GM12878 (cell line): Measurements from ENCODE around the gene PCDHAC2. TPM values are rescaled to one million over a fixed set of nuclear protein-coding genes. Genes with fewer than 3 reads are reported as not detected.

Experiments
- ATAC-seq: fragments of 200-7000 bp; cut with Tn5 transposase; 3 replicates; pipeline ENCODE4 v1.9.1; 2020; ENCODE audit warnings: mild to moderate bottlenecking, moderate library complexity
- BruUV-seq: library from RNA; stranded (reverse); fragments of 400-500 nt; replicated peaks from 2 replicates; lab custom pipeline; 2021; lab: Mats Ljungman, UMichigan
- CTCF ChIA-PET: fragments of 300-600 bp; sonication (Branson Sonifier 250); formaldehyde crosslinking; extraction: SDS; loops from one replicate; lab custom pipeline; 2021; ENCODE audit warnings: inconsistent platforms; lab: Yijun Ruan, JAX
- POLR2A ChIA-PET: fragments of 350-600 bp; formaldehyde crosslinking; extraction: SDS; loops from one replicate; lab custom pipeline; 2021; ENCODE audit warnings: inconsistent platforms; lab: Charles Lee
- RAD21 ChIA-PET: fragments of 300-600 bp; sonication (Branson Sonifier 250); formaldehyde crosslinking; loops from one replicate; lab custom pipeline; 2023; ENCODE audit warnings: antibody characterized with exemption; ENCODE audit not compliant: unreplicated experiment; lab: Charles Lee
- SMC1A ChIA-PET: fragments of 300-600 bp; sonication (Branson Sonifier 250); formaldehyde crosslinking; loops from one replicate; lab custom pipeline; 2023; ENCODE audit not compliant: unreplicated experiment, uncharacterized antibody; lab: Charles Lee
- DNase-seq: peaks from one replicate; pipeline ENCODE4 v3.0.0-alpha.2; 2011; ENCODE audit warnings: low read depth, low spot score
- FAIRE-seq: peaks from 3 replicates; lab custom pipeline; 2011; peaks lifted over from hg19 to GRCh38; lab: Jason Lieb, UNC
- H2AFZ ChIP-seq: 2 replicates; pipeline ENCODE4 v1.6.0; 2011; ENCODE audit warnings: low read depth, low read length, control low read depth; ENCODE audit not compliant: control insufficient read depth
- H3K27ac ChIP-seq: 2 replicates; pipeline ENCODE4 v1.5.1; 2011; ENCODE audit warnings: control low read depth; ENCODE audit not compliant: control insufficient read depth, insufficient read depth
- H3K27me3 ChIP-seq, 2 experiments: replicated peaks in 1 of 2; 2 replicates each; pipeline versions ENCODE4 v1.6.0 to v1.6.1; 2011; ENCODE audit warnings: low read length in 1 of 2; ENCODE audit not compliant: control insufficient read depth in 2 of 2, insufficient read depth in 2 of 2
- H3K36me3 ChIP-seq, 2 experiments: 2 replicates each; pipeline ENCODE4 v1.5.1; 2011; ENCODE audit warnings: low read length in 1 of 2; ENCODE audit not compliant: control insufficient read depth in 2 of 2, insufficient read depth in 2 of 2
- H3K4me1 ChIP-seq: 2 replicates; pipeline ENCODE4 v1.6.1; 2011; ENCODE audit warnings: mild to moderate bottlenecking, low read length, moderate library complexity, mixed read lengths; ENCODE audit not compliant: control insufficient read depth, insufficient read depth
- H3K4me2 ChIP-seq: 2 replicates; pipeline ENCODE4 v1.6.0; 2011; ENCODE audit warnings: control low read depth; ENCODE audit not compliant: control insufficient read depth, insufficient read depth
- H3K4me3 ChIP-seq: fragments of 200-600 bp; sonication (generic); 2 replicates; pipeline ENCODE4 v1.5.1; 2016
- H3K79me2 ChIP-seq: 2 replicates; pipeline ENCODE4 v1.6.0; 2011; ENCODE audit warnings: low read length; ENCODE audit not compliant: control insufficient read depth, insufficient read depth
- H3K9ac ChIP-seq: 2 replicates; pipeline ENCODE4 v1.8.0; 2011; ENCODE audit warnings: low read length, control low read depth, mixed read lengths; ENCODE audit not compliant: control insufficient read depth, insufficient read depth
- H3K9me3 ChIP-seq: replicated peaks from 3 replicates; pipeline ENCODE4 v1.5.1; 2011; ENCODE audit warnings: mild to moderate bottlenecking, low read length; ENCODE audit not compliant: control insufficient read depth, insufficient read depth
- H4K20me1 ChIP-seq: 2 replicates; pipeline ENCODE4 v1.6.0; 2011; ENCODE audit not compliant: control insufficient read depth, insufficient read depth
- BMI1 ChIP-seq: fragments of 450-650 bp; IDR thresholded peaks from 2 replicates; pipeline ENCODE4 v1.6.1; 2016; ENCODE audit warnings: mild to moderate bottlenecking, moderate library complexity, borderline replicate concordance
- RBBP5 ChIP-seq: fragments of 200-600 bp; sonication (generic); conservative IDR thresholded peaks from 2 replicates; pipeline ENCODE4 v1.6.1; 2016
- SREBF1 ChIP-seq: IDR thresholded peaks from 2 replicates; pipeline ENCODE4 v1.6.1; 2012; ENCODE audit warnings: mild to moderate bottlenecking, low read length
- ZNF384 ChIP-seq: IDR thresholded peaks from 2 replicates; pipeline ENCODE4 v1.6.1; 2012; ENCODE audit warnings: low read depth, mild to moderate bottlenecking, low read length, improper control_type of control experiment, borderline replicate concordance
- WGBS: methylation state at CpG from one replicate; pipeline ENCODE4 v1.1.6; 2016; ENCODE audit warnings: low lambda C conversion rate; ENCODE audit not compliant: insufficient replicate concordance, insufficient coverage; ENCODE audit errors: missing lambda C conversion rate; 5-methylcytosine and 5-hydroxymethylcytosine counted together
- in situ Hi-C: fragments of 300-500 bp; cut with MboI; formaldehyde crosslinking; loops from 9 replicates; pipeline ENCODE4 v1.14.3; 2018; ENCODE audit warnings: mixed read lengths
- intact Hi-C: fragments of 100-400 bp; cut with micrococcal nuclease; formaldehyde crosslinking; loops from one replicate; pipeline ENCODE4 v1.14.2; 2022; ENCODE audit not compliant: unreplicated experiment
- polyA plus RNA-seq, 11 experiments: library from polyadenylated mRNA; depleted of rRNA in 4 of 11; unstranded in 6 of 11; stranded (reverse) in 5 of 11; fragments of >200 nt; fragmentation: Nextera tagmentation in 4 of 11; fragmentation: Illumina TruSeq in 1 of 11; extraction: Ambion mirVana in 4 of 11; extraction: Trizol in 1 of 11; gene quantifications; 1 replicate in 1 of 11; 2 replicates in 10 of 11; pipeline versions ENCODE4 v1.2.1 to v1.2.3, GENCODE V29; 2011 to 2016; ENCODE audit warnings: inconsistent platforms in 2 of 11, missing spikeins in 2 of 11, low read depth in 1 of 11
- total RNA-seq, 4 experiments: library from RNA; depleted of rRNA in 3 of 4; stranded (reverse); fragments of >200 nt in 3 of 4; fragmentation: Illumina TruSeq in 1 of 4; extraction: Trizol in 1 of 4; gene quantifications; 2 replicates each; pipeline versions ENCODE4 v1.2.1 to v1.2.3, GENCODE V29; 2013 to 2021
- TF ChIP-seq, protein P1 (sequence below): IDR thresholded peaks from 2 replicates; pipeline ENCODE4 v1.6.1; 2011; ENCODE audit warnings: low read depth, mild to moderate bottlenecking, low read length, moderate library complexity, borderline replicate concordance; ENCODE audit errors: extremely low read depth
- TF ChIP-seq, protein P2 (sequence below): fragments of 450-650 bp; IDR thresholded peaks from 2 replicates; pipeline ENCODE4 v1.6.1; 2017; ENCODE audit warnings: mild to moderate bottlenecking, moderate library complexity
- TF ChIP-seq, protein P3 (sequence below): fragments of 450-650 bp; IDR thresholded peaks from 2 replicates; pipeline ENCODE4 v1.6.1; 2018; ENCODE audit warnings: mild to moderate bottlenecking, low read depth, moderate library complexity; ENCODE audit not compliant: partially characterized antibody
- TF ChIP-seq, protein P4 (sequence below): IDR thresholded peaks from 2 replicates; pipeline ENCODE4 v1.6.1; 2012; ENCODE audit warnings: low read depth, low read length, improper control_type of control experiment

PCDHAC2 gene
- total and polyA plus RNA-seq, 10 of the 15 experiments (the other 5 are each of a cell fraction or from before 2014, with no cell fraction given): 0.06 TPM; not detected in 9

DNA sequence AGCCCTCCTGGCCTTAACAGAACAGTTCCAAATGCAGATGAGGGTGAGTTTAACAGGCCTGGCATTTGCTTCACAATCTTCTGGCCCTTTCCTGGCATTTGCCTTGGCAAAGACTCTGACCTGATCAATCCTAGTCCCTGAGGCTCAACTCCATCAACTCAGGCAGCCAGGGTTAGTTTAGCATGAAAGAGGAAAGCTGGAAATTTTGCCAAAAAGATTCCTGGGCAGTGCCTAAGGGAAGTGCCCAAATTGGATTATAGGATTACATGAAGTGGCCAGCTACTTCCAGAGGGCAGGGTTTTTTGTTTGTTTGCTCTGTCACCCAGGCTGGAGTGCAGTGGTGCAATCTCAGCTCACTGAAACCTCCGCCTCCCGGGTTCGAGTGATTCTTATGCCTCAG lies 36.8 kb downstream of the PCDHAC2 start:
- in situ Hi-C loops: no loop called here
- no TSS peak for BruUV-seq
- 8% methylated on average over 3 of the region's 3 CpGs for WGBS

DNA sequence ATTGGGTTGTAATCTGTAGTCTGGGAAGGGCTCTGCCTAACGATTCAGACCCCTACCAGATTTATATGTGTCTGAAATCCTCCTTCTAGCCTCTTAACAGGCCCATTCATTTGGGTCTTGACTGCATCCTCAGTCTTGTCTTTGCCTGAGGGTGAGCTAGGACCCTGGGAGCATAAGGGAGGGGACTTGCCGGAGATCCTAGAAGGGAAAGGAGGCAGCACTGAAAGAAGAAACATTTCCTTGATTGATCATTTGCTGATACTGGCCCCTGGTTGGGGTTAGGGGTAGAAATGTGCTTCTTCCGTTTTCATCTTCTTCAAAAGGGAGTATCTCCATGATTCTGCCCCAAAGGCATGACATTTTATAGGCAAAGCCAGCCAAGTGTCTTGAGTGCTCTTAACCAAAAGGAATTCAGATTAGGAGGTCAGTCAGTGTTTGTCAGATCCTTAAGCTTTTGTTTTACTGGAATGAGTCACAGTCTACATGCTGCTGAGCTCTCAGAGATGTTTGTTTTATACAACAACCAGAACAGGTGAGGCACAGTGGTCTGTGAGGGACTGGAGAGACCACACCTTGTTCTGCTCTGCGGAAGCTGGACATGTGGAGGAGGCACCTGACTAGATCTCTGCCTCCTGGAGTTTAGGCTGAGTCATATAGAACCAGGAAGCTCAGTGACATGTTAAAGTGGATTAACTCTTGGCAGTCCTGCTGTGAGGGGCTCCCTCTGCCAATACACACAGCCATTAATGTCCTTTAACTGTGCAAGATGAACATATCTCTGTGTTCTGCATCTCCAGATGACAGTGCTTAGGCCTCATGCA lies 37.7 kb downstream of the PCDHAC2 start:
- in situ Hi-C loops (no loop called here), intact Hi-C loops (no loop called here)
- FAIRE-seq: no peak
- no peak for DNase-seq
- WGBS: 0% methylated on average over 4 of the region's 4 CpGs
- Histone ChIP-seq H3K27me3 (no peaks in the 10 kb centered on the region), H3K4me2 (no peak overlapping the region), H3K79me2 (no peaks in the 10 kb centered on the region), H4K20me1 (no peaks in the 10 kb centered on the region), H3K9ac (no peak overlapping the region), H3K9me3 (no peaks in the 10 kb centered on the region), H2AFZ (no peak overlapping the region), H3K36me3 (no peaks in the 10 kb centered on the region), H3K4me3 (no peak overlapping the region), H3K27ac (no peak overlapping the region), H3K4me1 (no peaks in the 10 kb centered on the region)
- RAD21 ChIA-PET: no interaction called here
- no peak for ATAC-seq
- POLR2A ChIA-PET: no interaction called here
- CTCF ChIA-PET: no interaction called here
- BruUV-seq: no TSS peak
- SMC1A ChIA-PET: no interaction called here
- no peak for TF ChIP-seq ZNF384
- TF ChIP-seq, protein P1, sequence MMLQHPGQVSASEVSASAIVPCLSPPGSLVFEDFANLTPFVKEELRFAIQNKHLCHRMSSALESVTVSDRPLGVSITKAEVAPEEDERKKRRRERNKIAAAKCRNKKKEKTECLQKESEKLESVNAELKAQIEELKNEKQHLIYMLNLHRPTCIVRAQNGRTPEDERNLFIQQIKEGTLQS: no peak
- TF ChIP-seq, protein P2, sequence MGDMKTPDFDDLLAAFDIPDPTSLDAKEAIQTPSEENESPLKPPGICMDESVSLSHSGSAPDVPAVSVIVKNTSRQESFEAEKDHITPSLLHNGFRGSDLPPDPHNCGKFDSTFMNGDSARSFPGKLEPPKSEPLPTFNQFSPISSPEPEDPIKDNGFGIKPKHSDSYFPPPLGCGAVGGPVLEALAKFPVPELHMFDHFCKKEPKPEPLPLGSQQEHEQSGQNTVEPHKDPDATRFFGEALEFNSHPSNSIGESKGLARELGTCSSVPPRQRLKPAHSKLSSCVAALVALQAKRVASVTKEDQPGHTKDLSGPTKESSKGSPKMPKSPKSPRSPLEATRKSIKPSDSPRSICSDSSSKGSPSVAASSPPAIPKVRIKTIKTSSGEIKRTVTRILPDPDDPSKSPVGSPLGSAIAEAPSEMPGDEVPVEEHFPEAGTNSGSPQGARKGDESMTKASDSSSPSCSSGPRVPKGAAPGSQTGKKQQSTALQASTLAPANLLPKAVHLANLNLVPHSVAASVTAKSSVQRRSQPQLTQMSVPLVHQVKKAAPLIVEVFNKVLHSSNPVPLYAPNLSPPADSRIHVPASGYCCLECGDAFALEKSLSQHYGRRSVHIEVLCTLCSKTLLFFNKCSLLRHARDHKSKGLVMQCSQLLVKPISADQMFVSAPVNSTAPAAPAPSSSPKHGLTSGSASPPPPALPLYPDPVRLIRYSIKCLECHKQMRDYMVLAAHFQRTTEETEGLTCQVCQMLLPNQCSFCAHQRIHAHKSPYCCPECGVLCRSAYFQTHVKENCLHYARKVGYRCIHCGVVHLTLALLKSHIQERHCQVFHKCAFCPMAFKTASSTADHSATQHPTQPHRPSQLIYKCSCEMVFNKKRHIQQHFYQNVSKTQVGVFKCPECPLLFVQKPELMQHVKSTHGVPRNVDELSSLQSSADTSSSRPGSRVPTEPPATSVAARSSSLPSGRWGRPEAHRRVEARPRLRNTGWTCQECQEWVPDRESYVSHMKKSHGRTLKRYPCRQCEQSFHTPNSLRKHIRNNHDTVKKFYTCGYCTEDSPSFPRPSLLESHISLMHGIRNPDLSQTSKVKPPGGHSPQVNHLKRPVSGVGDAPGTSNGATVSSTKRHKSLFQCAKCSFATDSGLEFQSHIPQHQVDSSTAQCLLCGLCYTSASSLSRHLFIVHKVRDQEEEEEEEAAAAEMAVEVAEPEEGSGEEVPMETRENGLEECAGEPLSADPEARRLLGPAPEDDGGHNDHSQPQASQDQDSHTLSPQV: no peak
- TF ChIP-seq, protein P3, sequence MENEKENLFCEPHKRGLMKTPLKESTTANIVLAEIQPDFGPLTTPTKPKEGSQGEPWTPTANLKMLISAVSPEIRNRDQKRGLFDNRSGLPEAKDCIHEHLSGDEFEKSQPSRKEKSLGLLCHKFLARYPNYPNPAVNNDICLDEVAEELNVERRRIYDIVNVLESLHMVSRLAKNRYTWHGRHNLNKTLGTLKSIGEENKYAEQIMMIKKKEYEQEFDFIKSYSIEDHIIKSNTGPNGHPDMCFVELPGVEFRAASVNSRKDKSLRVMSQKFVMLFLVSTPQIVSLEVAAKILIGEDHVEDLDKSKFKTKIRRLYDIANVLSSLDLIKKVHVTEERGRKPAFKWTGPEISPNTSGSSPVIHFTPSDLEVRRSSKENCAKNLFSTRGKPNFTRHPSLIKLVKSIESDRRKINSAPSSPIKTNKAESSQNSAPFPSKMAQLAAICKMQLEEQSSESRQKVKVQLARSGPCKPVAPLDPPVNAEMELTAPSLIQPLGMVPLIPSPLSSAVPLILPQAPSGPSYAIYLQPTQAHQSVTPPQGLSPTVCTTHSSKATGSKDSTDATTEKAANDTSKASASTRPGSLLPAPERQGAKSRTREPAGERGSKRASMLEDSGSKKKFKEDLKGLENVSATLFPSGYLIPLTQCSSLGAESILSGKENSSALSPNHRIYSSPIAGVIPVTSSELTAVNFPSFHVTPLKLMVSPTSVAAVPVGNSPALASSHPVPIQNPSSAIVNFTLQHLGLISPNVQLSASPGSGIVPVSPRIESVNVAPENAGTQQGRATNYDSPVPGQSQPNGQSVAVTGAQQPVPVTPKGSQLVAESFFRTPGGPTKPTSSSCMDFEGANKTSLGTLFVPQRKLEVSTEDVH: no peak
- no peak for TF ChIP-seq BMI1
- no peak for TF ChIP-seq RBBP5

More for the DNA sequence above, 36.8 kb downstream of the PCDHAC2 start:
- H3K4me2 ChIP-seq: no peak overlapping the region
- no peak overlapping the region for H3K27ac ChIP-seq
- H3K4me1 ChIP-seq: no peaks in the 10 kb centered on the region
- intact Hi-C loops: no loop called here
- no peak overlapping the region for H3K4me3 ChIP-seq
- ChIA-PET CTCF (no interaction called here), POLR2A (no interaction called here), SMC1A (no interaction called here), RAD21 (no interaction called here)
- TF ChIP-seq, protein P4, sequence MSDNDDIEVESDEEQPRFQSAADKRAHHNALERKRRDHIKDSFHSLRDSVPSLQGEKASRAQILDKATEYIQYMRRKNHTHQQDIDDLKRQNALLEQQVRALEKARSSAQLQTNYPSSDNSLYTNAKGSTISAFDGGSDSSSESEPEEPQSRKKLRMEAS: no peak
- no peak for TF ChIP-seq SREBF1
- no peaks in the 10 kb centered on the region for H3K9me3 ChIP-seq
- no peaks in the 10 kb centered on the region for H3K36me3 ChIP-seq
- H4K20me1 ChIP-seq: no peaks in the 10 kb centered on the region
- ATAC-seq (no peak), FAIRE-seq (no peak), DNase-seq (no peak)
- no peak overlapping the region for H2AFZ ChIP-seq
- no peaks in the 10 kb centered on the region for H3K79me2 ChIP-seq
- H3K9ac ChIP-seq: no peak overlapping the region
- no peaks in the 10 kb centered on the region for H3K27me3 ChIP-seq
